CD4-positive, alpha-beta T cell (primary cell): ENCODE measurements around the gene MXD1. TPM values are rescaled to one million over a fixed set of nuclear protein-coding genes. Genes with fewer than 3 reads are reported as not detected.

Experiments used
- ATAC-seq: fragments of 200-7000 bp; cut with Tn5 transposase; one replicate; pipeline ENCODE4 v1.10.0; 2022; ENCODE audit warnings: mild to moderate bottlenecking; ENCODE audit not compliant: poor library complexity
- CTCF ChIA-PET: fragments of 350-600 bp; sonication (Branson Sonifier 250); formaldehyde crosslinking; loops from one replicate; lab custom pipeline; 2021; ENCODE audit warnings: antibody characterized with exemption, inconsistent platforms; lab: Charles Lee
- POLR2A ChIA-PET: fragments of 350-600 bp; sonication (Branson Sonifier 250); formaldehyde crosslinking; loops from one replicate; lab custom pipeline; 2021; ENCODE audit warnings: antibody characterized with exemption, inconsistent platforms; lab: Charles Lee
- DNase-seq, 14 experiments: peaks; one replicate each; pipeline ENCODE4 v3.0.0-alpha.2; 2013 to 2020; ENCODE audit warnings: mixed read lengths in 2 of 14
- H3K27ac ChIP-seq, 2 donors: one replicate each; pipeline versions ENCODE4 v1.5.1 to v1.7.0; 2013; ENCODE audit warnings: low read length in 2 of 2, low read depth in 1 of 2, mild to moderate bottlenecking in 1 of 2
- H3K27me3 ChIP-seq, 2 experiments: 1 replicate in 1 of 2; 2 replicates in 1 of 2; pipeline versions ENCODE4 v1.6.1 to v1.7.0; 2013; ENCODE audit warnings: low read length in 2 of 2, control low read depth in 1 of 2, mild to moderate bottlenecking in 1 of 2, moderate library complexity in 1 of 2; ENCODE audit not compliant: insufficient read depth in 2 of 2, control insufficient read depth in 1 of 2
- H3K36me3 ChIP-seq: one replicate; pipeline ENCODE4 v1.6.1; 2013; ENCODE audit warnings: low read length, control low read depth; ENCODE audit not compliant: insufficient read depth
- H3K4me1 ChIP-seq: one replicate; pipeline ENCODE4 v1.6.1; 2013; ENCODE audit warnings: low read length, control low read depth; ENCODE audit not compliant: insufficient read depth
- H3K4me3 ChIP-seq: one replicate; pipeline ENCODE4 v1.5.1; 2013; ENCODE audit warnings: mild to moderate bottlenecking, low read length, moderate library complexity
- H3K9me3 ChIP-seq, 2 experiments: 1 replicate in 1 of 2; 2 replicates in 1 of 2; pipeline versions ENCODE4 v1.6.1 to v1.7.0; 2013; ENCODE audit warnings: low read length in 2 of 2, mild to moderate bottlenecking in 2 of 2, control low read depth in 1 of 2, moderate library complexity in 1 of 2; ENCODE audit not compliant: control insufficient read depth in 1 of 2, insufficient read depth in 1 of 2
- H3K27ac Mint-ChIP-seq: one replicate; pipeline ENCODE4 v1.8.0; 2020; ENCODE audit warnings: mixed read lengths
- H3K27me3 Mint-ChIP-seq: one replicate; pipeline ENCODE4 v1.8.0; 2021; ENCODE audit warnings: mixed read lengths
- H3K36me3 Mint-ChIP-seq: one replicate; pipeline ENCODE4 v1.8.0; 2021; ENCODE audit warnings: low read depth, mixed read lengths
- H3K4me1 Mint-ChIP-seq: one replicate; pipeline ENCODE4 v1.8.0; 2021; ENCODE audit warnings: low read depth, mixed read lengths
- H3K4me3 Mint-ChIP-seq: one replicate; pipeline ENCODE4 v1.8.0; 2020; ENCODE audit warnings: mild to moderate bottlenecking, mixed read lengths
- H3K9me3 Mint-ChIP-seq: one replicate; pipeline ENCODE4 v1.8.0; 2020; ENCODE audit warnings: mixed read lengths
- intact Hi-C, 2 experiments: fragments of 100-400 bp; cut with DNase I in 1 of 2; cut with micrococcal nuclease in 1 of 2; formaldehyde crosslinking; loops; one replicate each; pipeline versions ENCODE4 v1.15.1 to v1.9.0; 2023 to 2025; cut with DNase I, micrococcal nuclease
- total RNA-seq, 174 experiments: library from RNA in 2 of 174; stranded (reverse) in 2 of 174; gene quantifications; one replicate each; pipeline ENCODE4 v1.2.3 and lab custom pipeline; 2021 to 2026
- TF ChIP-seq, protein P1 (sequence below): fragments of 200-600 bp; IDR thresholded peaks from one replicate; pipeline ENCODE4 v1.8.0; 2022; ENCODE audit warnings: antibody characterized with exemption, mild to moderate bottlenecking

Gene MXD1
- total RNA-seq, 2 experiments from 2014 or later = 43.5 to 45.3 TPM

GRCh38 chr2:69944756-69945155 is 29.8 kb downstream of the MXD1 start:
- H3K4me1 Mint-ChIP-seq = peaks cover 37% of the 10 kb centered on the region
- ATAC-seq (no peak), DNase-seq (no peak)
- POLR2A ChIA-PET = interaction anchor here (0.6 to 3.9 kb wide), 2 partner anchors 30 to 33 kb away, joined by 3 to 21 read pairs; partner anchors contain the start of gene MXD1
- no peak overlapping the region for H3K4me3 Mint-ChIP-seq
- intact Hi-C loops = loop anchor here in 1 of 2 experiments (10.0 kb wide), 1 partner anchor 120 kb away; no protein-coding TSS in a partner anchor
- Histone ChIP-seq H3K4me3 (no peak overlapping the region), H3K4me1 (peaks cover 38% of the 10 kb centered on the region), H3K9me3 (no peaks in the 10 kb centered on the region), H3K27ac (no peak overlapping the region), H3K36me3 (peaks cover 26% of the 10 kb centered on the region), H3K27me3 (no peaks in the 10 kb centered on the region)
- H3K36me3 Mint-ChIP-seq = peaks cover 36% of the 10 kb centered on the region
- no peaks in the 10 kb centered on the region for H3K27me3 Mint-ChIP-seq
- TF ChIP-seq, protein P1, sequence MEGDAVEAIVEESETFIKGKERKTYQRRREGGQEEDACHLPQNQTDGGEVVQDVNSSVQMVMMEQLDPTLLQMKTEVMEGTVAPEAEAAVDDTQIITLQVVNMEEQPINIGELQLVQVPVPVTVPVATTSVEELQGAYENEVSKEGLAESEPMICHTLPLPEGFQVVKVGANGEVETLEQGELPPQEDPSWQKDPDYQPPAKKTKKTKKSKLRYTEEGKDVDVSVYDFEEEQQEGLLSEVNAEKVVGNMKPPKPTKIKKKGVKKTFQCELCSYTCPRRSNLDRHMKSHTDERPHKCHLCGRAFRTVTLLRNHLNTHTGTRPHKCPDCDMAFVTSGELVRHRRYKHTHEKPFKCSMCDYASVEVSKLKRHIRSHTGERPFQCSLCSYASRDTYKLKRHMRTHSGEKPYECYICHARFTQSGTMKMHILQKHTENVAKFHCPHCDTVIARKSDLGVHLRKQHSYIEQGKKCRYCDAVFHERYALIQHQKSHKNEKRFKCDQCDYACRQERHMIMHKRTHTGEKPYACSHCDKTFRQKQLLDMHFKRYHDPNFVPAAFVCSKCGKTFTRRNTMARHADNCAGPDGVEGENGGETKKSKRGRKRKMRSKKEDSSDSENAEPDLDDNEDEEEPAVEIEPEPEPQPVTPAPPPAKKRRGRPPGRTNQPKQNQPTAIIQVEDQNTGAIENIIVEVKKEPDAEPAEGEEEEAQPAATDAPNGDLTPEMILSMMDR = no peak
- H3K27ac Mint-ChIP-seq = peak overlapping the region; percentile 49
- no peaks in the 10 kb centered on the region for H3K9me3 Mint-ChIP-seq
- CTCF ChIA-PET = interaction anchor here (2.3 kb wide), 1 partner anchor 198 kb away, joined by 5 read pairs; no protein-coding TSS in a partner anchor

DNA sequence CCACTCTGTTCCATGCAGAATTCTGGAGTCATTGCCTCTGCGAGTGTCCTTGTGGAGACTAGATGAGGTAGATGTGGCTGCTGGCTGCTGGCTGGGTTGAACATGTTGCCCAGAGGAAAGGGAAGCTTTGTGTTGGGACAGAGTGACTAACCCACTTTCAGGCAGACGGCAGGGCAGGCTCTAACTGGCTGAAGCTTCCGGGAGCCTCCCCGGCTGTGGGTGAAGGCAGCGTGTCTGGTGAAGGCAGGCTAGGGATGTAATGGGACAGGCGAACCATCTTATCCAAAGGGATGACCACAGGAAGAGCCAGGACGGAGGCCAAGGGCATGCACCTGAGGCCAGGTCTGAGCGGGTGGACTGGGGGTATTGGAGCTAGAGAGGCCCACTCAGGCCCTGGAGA is 30.5 kb downstream of the MXD1 start:
- Mint-ChIP-seq H3K27me3 (no peaks in the 10 kb centered on the region), H3K9me3 (no peaks in the 10 kb centered on the region)
- no peak for ATAC-seq

DNA sequence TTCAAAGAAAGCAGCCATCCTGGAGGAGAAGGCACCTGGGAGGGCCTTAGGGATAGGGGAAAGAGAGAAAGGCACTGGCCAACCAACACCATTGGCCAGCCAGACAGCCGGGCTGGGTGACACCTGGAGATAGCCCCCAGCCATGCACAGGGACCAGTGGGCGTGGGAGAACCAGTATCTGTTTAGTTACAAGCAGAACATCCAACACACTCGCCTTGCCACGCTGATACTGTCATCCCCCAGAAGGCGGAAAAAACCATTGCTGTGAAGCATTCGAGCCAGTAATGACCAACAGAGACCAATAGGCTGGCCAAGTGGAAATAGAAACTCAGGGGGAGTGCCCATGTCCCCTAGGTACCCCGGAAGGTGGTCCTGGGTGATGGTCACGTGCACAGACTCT is 31.0 kb downstream of the MXD1 start:
- ATAC-seq = no peak
- POLR2A ChIA-PET = interaction anchor here (0.6 to 3.9 kb wide), 7 partner anchors 12 to 245 kb away, joined by 3 to 21 read pairs (median 3); partner anchors contain the start of genes C2orf42 and MXD1
- H3K27me3 Mint-ChIP-seq = no peaks in the 10 kb centered on the region
- H3K36me3 Mint-ChIP-seq = peaks cover 24% of the 10 kb centered on the region
- DNase-seq = no peak
- no peaks in the 10 kb centered on the region for H3K9me3 Mint-ChIP-seq
- peak overlapping the region; percentile 54 for H3K27ac Mint-ChIP-seq
- Histone ChIP-seq H3K4me1 (peaks cover 38% of the 10 kb centered on the region), H3K9me3 (no peaks in the 10 kb centered on the region), H3K36me3 (peaks cover 16% of the 10 kb centered on the region), H3K4me3 (no peak overlapping the region), H3K27ac (peak overlapping the region in 1 of 2 donors; percentile 61), H3K27me3 (no peaks in the 10 kb centered on the region)
- intact Hi-C loops = loop anchor here (2.0 to 10.0 kb wide), 2 partner anchors 31 to 119 kb away; partner anchors contain the start of gene MXD1 (in 1 of the 2)
- no peak overlapping the region for H3K4me3 Mint-ChIP-seq
- CTCF ChIA-PET = interaction anchor here (1.1 to 2.3 kb wide), 2 partner anchors 8 to 197 kb away, joined by 3 to 5 read pairs; no protein-coding TSS in a partner anchor
- TF ChIP-seq, protein P1 = no peak
- H3K4me1 Mint-ChIP-seq = peaks cover 37% of the 10 kb centered on the region

More for the DNA sequence above, 30.5 kb downstream of the MXD1 start:
- ChIA-PET POLR2A (interaction anchor here (3.9 kb wide), 1 partner anchor 31 kb away, joined by 21 read pairs; the partner anchor contains the start of gene MXD1), CTCF (interaction anchor here (0.6 to 2.3 kb wide), 2 partner anchors 125 to 198 kb away, joined by 3 to 5 read pairs; no protein-coding TSS in a partner anchor)
- intact Hi-C loops = loop anchor here in 1 of 2 experiments (10.0 kb wide), 1 partner anchor 119 kb away; no protein-coding TSS in a partner anchor
- peak in 3 of 14 experiments; percentile 32 to 59 (median 54) for DNase-seq
- Mint-ChIP-seq H3K4me3 (no peak overlapping the region), H3K4me1 (peaks cover 37% of the 10 kb centered on the region), H3K27ac (peak overlapping the region; percentile 49), H3K36me3 (peaks cover 29% of the 10 kb centered on the region)
- no peaks in the 10 kb centered on the region for H3K27me3 ChIP-seq
- H3K4me1 ChIP-seq = peaks cover 38% of the 10 kb centered on the region
- H3K4me3 ChIP-seq = no peak overlapping the region
- H3K27ac ChIP-seq = no peak overlapping the region
- TF ChIP-seq, protein P1 = no peak
- H3K36me3 ChIP-seq = peaks cover 19% of the 10 kb centered on the region
- H3K9me3 ChIP-seq = no peaks in the 10 kb centered on the region
